Transverse colon (tissue), 4 donors: Measurements from ENCODE around the gene SPIN1. TPM values are rescaled to one million over a fixed set of nuclear protein-coding genes. Genes with fewer than 3 reads are reported as not detected.

ENCODE experiments used
- DNase-seq: peaks from one replicate; pipeline ENCODE4 v3.0.0-alpha.2; 2019
- H3K27ac ChIP-seq, 4 donors: fragments of 200-600 bp; sonication (generic); 2 replicates each; pipeline ENCODE4 v1.5.1; 2016 to 2018; ENCODE audit warnings: inconsistent platforms in 4 of 4
- H3K27me3 ChIP-seq: fragments of 200-600 bp; sonication (generic); 2 replicates; pipeline ENCODE4 v1.5.1; 2017; ENCODE audit warnings: inconsistent platforms
- H3K36me3 ChIP-seq, 4 donors: fragments of 200-600 bp; sonication (generic); 2 replicates each; pipeline ENCODE4 v1.5.1; 2017 to 2019; ENCODE audit warnings: inconsistent platforms in 4 of 4
- H3K4me1 ChIP-seq, 4 donors: fragments of 200-600 bp; sonication (generic); 2 replicates each; pipeline ENCODE4 v1.5.1; 2017 to 2020; ENCODE audit warnings: inconsistent platforms in 4 of 4
- H3K4me3 ChIP-seq, 4 donors: fragments of 200-600 bp; sonication (generic); 1 replicate in 1 of 4; 2 replicates in 3 of 4; pipeline versions ENCODE4 v1.5.1 to v1.6.1; 2017 to 2019; ENCODE audit warnings: inconsistent platforms in 4 of 4
- H3K9me3 ChIP-seq, 2 donors: fragments of 200-600 bp; sonication (generic); 2 replicates each; pipeline ENCODE4 v1.5.1; 2017 to 2019; ENCODE audit warnings: inconsistent platforms in 2 of 2
- CTCF ChIP-seq, 5 experiments: fragments of 200-600 bp in 3 of 5; fragments of 450-650 bp in 2 of 5; sonication (generic) in 3 of 5; IDR thresholded peaks; 1 replicate in 2 of 5; 2 replicates in 3 of 5; pipeline ENCODE4 v1.5.1; 2016 to 2017; ENCODE audit warnings: antibody characterized with exemption in 5 of 5, inconsistent platforms in 3 of 5, mild to moderate bottlenecking in 2 of 5, moderate library complexity in 1 of 5
- EP300 ChIP-seq: sonication (generic); formaldehyde crosslinking; IDR thresholded peaks from one replicate; pipeline ENCODE4 v1.6.1; 2017; ENCODE audit warnings: antibody characterized with exemption, low read depth
- POLR2A ChIP-seq: fragments of 450-650 bp; IDR thresholded peaks from one replicate; pipeline ENCODE4 v1.6.1; 2016; ENCODE audit warnings: antibody characterized with exemption, mild to moderate bottlenecking, moderate library complexity
- POLR2AphosphoS5 ChIP-seq, 3 donors: sonication (generic); formaldehyde crosslinking; IDR thresholded peaks; one replicate each; pipeline ENCODE4 v1.6.1; 2016; ENCODE audit warnings: antibody characterized with exemption in 3 of 3
- WGBS, 2 donors: methylation state at CpG; one replicate each; pipeline ENCODE4 v1.1.5; 2018; ENCODE audit warnings: low coverage in 1 of 2; 5-methylcytosine and 5-hydroxymethylcytosine counted together
- in situ Hi-C, 4 donors: fragments of 200-750 bp; cut with MboI; loops; one replicate each; pipeline versions ENCODE4 v1.15.0 to v1.15.1; 2017; ENCODE audit warnings: low sequenced_read_pairs in 3 of 4, low pct_ligation_motif_present in 1 of 4, low pct_unique_long_range_greater_than_20kb in 1 of 4
- intact Hi-C: fragments of 100-400 bp; cut with DNase I; formaldehyde crosslinking; loops from one replicate; pipeline ENCODE4 v1.15.1; 2023; ENCODE audit warnings: low total_unique reads
- total RNA-seq, 4 donors: library from RNA; depleted of rRNA; stranded (reverse); fragments of >200 nt; gene quantifications; one replicate each; pipeline ENCODE4 v1.1.0, GENCODE V29; 2016

Gene SPIN1
- total RNA-seq, 4 donors from 2014 or later, result 33.7 to 72.4 (median 57.3) TPM

- Histone ChIP-seq H3K27me3 (no peaks in the 10 kb centered on the region), H3K4me1 (peaks cover 0 to 4% (median 0%) of the 10 kb centered on the region in 4 donors), H3K27ac (no peak overlapping the region), H3K9me3 (peaks cover 7 to 12% of the 10 kb centered on the region in 2 donors), H3K4me3 (no peak overlapping the region), H3K36me3 (no peaks in the 10 kb centered on the region)
- DNase-seq, result no peak
- in situ Hi-C loops, result no loop called here
- intact Hi-C loops, result no loop called here
- TF ChIP-seq POLR2A, result no peak
- TF ChIP-seq POLR2AphosphoS5 (IDR thresholded peaks at IDR 0.05), result no peak
- no peak for TF ChIP-seq CTCF (IDR thresholded peaks at IDR 0.05)
- TF ChIP-seq EP300, result no peak
- 97% methylated on average over 4 of the region's 4 CpGs; no CpG with 5 or more reads in 1 of the 2 donors for WGBS, 2 donors
Measured at GRCh38 chr9:88411471-88411870, 23.2 kb downstream of the SPIN1 start.

GRCh38 chr9:88414298-88414697 is 26.1 kb downstream of the SPIN1 start:
- no peak for TF ChIP-seq POLR2AphosphoS5 (IDR thresholded peaks at IDR 0.05)
- no peak for TF ChIP-seq EP300
- no peak for TF ChIP-seq CTCF (IDR thresholded peaks at IDR 0.05)
- TF ChIP-seq POLR2A, result no peak
- H3K4me3 ChIP-seq, result no peak overlapping the region
- no peak overlapping the region for H3K27ac ChIP-seq
- H3K9me3 ChIP-seq, result peaks cover 13 to 24% of the 10 kb centered on the region in 2 donors
- H3K36me3 ChIP-seq, result peaks cover 0 to 2% (median 0%) of the 10 kb centered on the region in 4 donors
- in situ Hi-C loops, result no loop called here
- WGBS, 2 donors, result 100% methylated on average over 1 to 2 of the region's 2 CpGs
- intact Hi-C loops, result no loop called here
- H3K27me3 ChIP-seq, result no peaks in the 10 kb centered on the region
- no peak for DNase-seq
- no peaks in the 10 kb centered on the region for H3K4me1 ChIP-seq

DNA sequence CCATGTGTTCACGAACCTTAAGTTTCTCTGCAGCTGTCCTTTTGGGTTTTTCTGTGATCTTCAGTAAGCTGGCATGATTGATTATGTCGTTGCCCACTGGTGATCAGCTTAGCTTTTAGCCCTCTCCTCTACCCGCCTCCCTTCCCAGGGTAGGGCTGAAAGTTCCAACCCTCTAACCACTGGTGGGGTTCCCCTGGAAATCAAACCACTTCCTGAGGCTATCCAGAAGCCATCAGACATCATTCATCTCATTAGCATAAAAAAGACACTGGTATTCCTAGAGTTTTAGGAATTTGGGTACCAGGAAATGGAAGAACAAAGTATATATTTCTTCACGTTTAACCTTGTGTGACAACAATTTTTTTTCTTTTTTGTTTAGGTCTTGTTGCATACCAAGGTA is 29.8 kb downstream of the SPIN1 start:
- Histone ChIP-seq H3K4me1 (no peaks in the 10 kb centered on the region), H3K9me3 (peaks cover 21 to 29% of the 10 kb centered on the region in 2 donors), H3K36me3 (peaks cover 0 to 7% (median 0%) of the 10 kb centered on the region in 4 donors), H3K27me3 (no peaks in the 10 kb centered on the region), H3K4me3 (no peak overlapping the region), H3K27ac (no peak overlapping the region)
- TF ChIP-seq POLR2AphosphoS5 (IDR thresholded peaks at IDR 0.05) (no peak), CTCF (IDR thresholded peaks at IDR 0.05) (no peak), EP300 (no peak), POLR2A (no peak)
- WGBS, 2 donors, result 82 to 85% methylated on average over 3 to 4 of the region's 4 CpGs
- intact Hi-C loops, result no loop called here
- no peak for DNase-seq
- in situ Hi-C loops, result no loop called here

- no peak for DNase-seq
- H3K27ac ChIP-seq, result no peak overlapping the region
- no peak overlapping the region for H3K4me3 ChIP-seq
- TF ChIP-seq CTCF (IDR thresholded peaks at IDR 0.05) (no peak), POLR2AphosphoS5 (IDR thresholded peaks at IDR 0.05) (no peak), EP300 (no peak), POLR2A (no peak)
- H3K27me3 ChIP-seq, result no peaks in the 10 kb centered on the region
- in situ Hi-C loops (no loop called here), intact Hi-C loops (no loop called here)
- WGBS, 2 donors, result 88 to 90% methylated on average over 6 to 7 of the region's 7 CpGs
- H3K36me3 ChIP-seq, result peaks cover 0 to 7% (median 0%) of the 10 kb centered on the region in 4 donors
- H3K9me3 ChIP-seq, result peaks cover 16 to 21% of the 10 kb centered on the region in 2 donors
- no peaks in the 10 kb centered on the region for H3K4me1 ChIP-seq
Measured at GRCh38 chr9:88418715-88419540, 30.7 kb downstream of the SPIN1 start.
